Measurements from ENCODE around the gene APOBEC4. TPM values are rescaled to one million over a fixed set of nuclear protein-coding genes. Genes with fewer than 3 reads are reported as not detected.
A peak's percentile ranks its signal among the peaks of the same experiment; 100 is the strongest.

Gene APOBEC4
- total and polyA plus RNA-seq, 10 of the 15 experiments (the other 5 are each of a cell fraction or from before 2014, with no cell fraction given): 0.04 to 0.25 (median 0.06) TPM; not detected in 5

DNA sequence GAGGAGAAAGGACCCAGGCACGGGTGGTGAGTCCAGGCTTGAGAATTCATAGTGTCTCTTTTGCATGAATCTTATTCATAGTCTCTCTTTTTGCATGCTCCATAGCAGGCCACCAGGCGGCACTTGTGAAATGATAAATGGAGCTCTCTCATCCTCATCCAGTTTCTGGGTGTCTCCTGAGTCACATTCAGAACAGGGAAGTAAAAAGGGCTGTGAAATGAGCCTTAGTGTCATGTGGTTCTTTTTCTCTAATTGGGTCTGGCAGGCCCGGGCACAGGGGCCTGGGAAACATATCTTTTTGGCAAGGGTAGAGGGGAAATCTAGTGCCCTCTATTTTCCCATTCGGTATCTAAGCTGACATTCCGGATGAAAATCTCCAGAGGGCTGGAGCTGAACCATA, 43.8 kb downstream of the APOBEC4 start (continued):
- TF ChIP-seq, protein P1, sequence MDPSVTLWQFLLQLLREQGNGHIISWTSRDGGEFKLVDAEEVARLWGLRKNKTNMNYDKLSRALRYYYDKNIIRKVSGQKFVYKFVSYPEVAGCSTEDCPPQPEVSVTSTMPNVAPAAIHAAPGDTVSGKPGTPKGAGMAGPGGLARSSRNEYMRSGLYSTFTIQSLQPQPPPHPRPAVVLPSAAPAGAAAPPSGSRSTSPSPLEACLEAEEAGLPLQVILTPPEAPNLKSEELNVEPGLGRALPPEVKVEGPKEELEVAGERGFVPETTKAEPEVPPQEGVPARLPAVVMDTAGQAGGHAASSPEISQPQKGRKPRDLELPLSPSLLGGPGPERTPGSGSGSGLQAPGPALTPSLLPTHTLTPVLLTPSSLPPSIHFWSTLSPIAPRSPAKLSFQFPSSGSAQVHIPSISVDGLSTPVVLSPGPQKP (IDR thresholded peaks at IDR 0.05; ENCODE audit: low read depth, low read length): no peak
- TF ChIP-seq ZNF384 (IDR thresholded peaks at IDR 0.05; ENCODE audit: borderline replicate concordance, low read depth, low read length): no peak
- peak; percentile 55; the same call in 1 of the 2 replicates for TF ChIP-seq IRF4 (IDR thresholded peaks at IDR 0.05; ENCODE audit: low read depth, low read length)
- TF ChIP-seq, protein P2, sequence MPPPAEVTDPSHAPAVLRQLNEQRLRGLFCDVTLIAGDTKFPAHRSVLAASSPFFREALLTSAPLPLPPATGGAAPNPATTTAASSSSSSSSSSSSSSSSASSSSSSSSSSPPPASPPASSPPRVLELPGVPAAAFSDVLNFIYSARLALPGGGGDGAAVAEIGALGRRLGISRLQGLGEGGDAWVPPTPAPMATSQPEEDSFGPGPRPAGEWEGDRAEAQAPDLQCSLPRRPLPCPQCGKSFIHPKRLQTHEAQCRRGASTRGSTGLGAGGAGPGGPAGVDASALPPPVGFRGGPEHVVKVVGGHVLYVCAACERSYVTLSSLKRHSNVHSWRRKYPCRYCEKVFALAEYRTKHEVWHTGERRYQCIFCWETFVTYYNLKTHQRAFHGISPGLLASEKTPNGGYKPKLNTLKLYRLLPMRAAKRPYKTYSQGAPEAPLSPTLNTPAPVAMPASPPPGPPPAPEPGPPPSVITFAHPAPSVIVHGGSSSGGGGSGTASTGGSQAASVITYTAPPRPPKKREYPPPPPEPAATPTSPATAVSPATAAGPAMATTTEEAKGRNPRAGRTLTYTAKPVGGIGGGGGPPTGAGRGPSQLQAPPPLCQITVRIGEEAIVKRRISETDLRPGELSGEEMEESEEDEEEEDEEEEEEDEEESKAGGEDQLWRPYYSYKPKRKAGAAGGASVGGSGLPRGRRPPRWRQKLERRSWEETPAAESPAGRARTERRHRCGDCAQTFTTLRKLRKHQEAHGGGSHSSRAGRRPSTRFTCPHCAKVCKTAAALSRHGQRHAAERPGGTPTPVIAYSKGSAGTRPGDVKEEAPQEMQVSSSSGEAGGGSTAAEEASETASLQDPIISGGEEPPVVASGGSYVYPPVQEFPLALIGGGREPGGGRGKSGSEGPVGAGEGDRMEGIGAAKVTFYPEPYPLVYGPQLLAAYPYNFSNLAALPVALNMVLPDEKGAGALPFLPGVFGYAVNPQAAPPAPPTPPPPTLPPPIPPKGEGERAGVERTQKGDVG (CRISPR knock-in tag; IDR thresholded peaks at IDR 0.05): no peak
- TF ChIP-seq KDM1A (IDR thresholded peaks at IDR 0.05; ENCODE audit: borderline replicate concordance): no peak
- no peak for TF ChIP-seq HCFC1 (IDR thresholded peaks at IDR 0.05; ENCODE audit: low read length)
- peak; percentile 23 for TF ChIP-seq RELA (IDR thresholded peaks at IDR 0.05; ENCODE audit: borderline replicate concordance, partially characterized antibody)
- no peak for TF ChIP-seq NFXL1 (IDR thresholded peaks at IDR 0.05; ENCODE audit: borderline replicate concordance)
- TF ChIP-seq ZNF217 (IDR thresholded peaks at IDR 0.05): no peak
- no peak for TF ChIP-seq SREBF1 (IDR thresholded peaks at IDR 0.05; ENCODE audit: low read length)
- TF ChIP-seq CHD1 (IDR thresholded peaks at IDR 0.05; ENCODE audit: low read depth, low read length): no peak
- no peak for TF ChIP-seq HDAC2 (IDR thresholded peaks at IDR 0.05)
- no peak for TF ChIP-seq NR2F1 (conservative IDR thresholded peaks at IDR 0.05)
- TF ChIP-seq PAX5 (IDR thresholded peaks at IDR 0.05; ENCODE audit: borderline replicate concordance, low read depth, low read length): no peak
- TF ChIP-seq SPI1 (IDR thresholded peaks at IDR 0.05; ENCODE audit: borderline replicate concordance, insufficient read depth, low read depth, low read length): no peak
- TF ChIP-seq, protein P3, sequence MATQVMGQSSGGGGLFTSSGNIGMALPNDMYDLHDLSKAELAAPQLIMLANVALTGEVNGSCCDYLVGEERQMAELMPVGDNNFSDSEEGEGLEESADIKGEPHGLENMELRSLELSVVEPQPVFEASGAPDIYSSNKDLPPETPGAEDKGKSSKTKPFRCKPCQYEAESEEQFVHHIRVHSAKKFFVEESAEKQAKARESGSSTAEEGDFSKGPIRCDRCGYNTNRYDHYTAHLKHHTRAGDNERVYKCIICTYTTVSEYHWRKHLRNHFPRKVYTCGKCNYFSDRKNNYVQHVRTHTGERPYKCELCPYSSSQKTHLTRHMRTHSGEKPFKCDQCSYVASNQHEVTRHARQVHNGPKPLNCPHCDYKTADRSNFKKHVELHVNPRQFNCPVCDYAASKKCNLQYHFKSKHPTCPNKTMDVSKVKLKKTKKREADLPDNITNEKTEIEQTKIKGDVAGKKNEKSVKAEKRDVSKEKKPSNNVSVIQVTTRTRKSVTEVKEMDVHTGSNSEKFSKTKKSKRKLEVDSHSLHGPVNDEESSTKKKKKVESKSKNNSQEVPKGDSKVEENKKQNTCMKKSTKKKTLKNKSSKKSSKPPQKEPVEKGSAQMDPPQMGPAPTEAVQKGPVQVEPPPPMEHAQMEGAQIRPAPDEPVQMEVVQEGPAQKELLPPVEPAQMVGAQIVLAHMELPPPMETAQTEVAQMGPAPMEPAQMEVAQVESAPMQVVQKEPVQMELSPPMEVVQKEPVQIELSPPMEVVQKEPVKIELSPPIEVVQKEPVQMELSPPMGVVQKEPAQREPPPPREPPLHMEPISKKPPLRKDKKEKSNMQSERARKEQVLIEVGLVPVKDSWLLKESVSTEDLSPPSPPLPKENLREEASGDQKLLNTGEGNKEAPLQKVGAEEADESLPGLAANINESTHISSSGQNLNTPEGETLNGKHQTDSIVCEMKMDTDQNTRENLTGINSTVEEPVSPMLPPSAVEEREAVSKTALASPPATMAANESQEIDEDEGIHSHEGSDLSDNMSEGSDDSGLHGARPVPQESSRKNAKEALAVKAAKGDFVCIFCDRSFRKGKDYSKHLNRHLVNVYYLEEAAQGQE (IDR thresholded peaks at IDR 0.05; ENCODE audit: low read depth, low read length): no peak
- peak; percentile 72 for TF ChIP-seq EED (IDR thresholded peaks at IDR 0.05; ENCODE audit: low read depth)
- TF ChIP-seq NR2C1 (IDR thresholded peaks at IDR 0.05): no peak
- TF ChIP-seq RB1 (IDR thresholded peaks at IDR 0.05; ENCODE audit: borderline replicate concordance): no peak
- TF ChIP-seq NR2C2 (IDR thresholded peaks at IDR 0.05; ENCODE audit: borderline replicate concordance, control insufficient read depth, insufficient read length, low read depth): no peak
- TF ChIP-seq SREBF2 (IDR thresholded peaks at IDR 0.05; ENCODE audit: low read length): no peak
- TF ChIP-seq, protein P4, sequence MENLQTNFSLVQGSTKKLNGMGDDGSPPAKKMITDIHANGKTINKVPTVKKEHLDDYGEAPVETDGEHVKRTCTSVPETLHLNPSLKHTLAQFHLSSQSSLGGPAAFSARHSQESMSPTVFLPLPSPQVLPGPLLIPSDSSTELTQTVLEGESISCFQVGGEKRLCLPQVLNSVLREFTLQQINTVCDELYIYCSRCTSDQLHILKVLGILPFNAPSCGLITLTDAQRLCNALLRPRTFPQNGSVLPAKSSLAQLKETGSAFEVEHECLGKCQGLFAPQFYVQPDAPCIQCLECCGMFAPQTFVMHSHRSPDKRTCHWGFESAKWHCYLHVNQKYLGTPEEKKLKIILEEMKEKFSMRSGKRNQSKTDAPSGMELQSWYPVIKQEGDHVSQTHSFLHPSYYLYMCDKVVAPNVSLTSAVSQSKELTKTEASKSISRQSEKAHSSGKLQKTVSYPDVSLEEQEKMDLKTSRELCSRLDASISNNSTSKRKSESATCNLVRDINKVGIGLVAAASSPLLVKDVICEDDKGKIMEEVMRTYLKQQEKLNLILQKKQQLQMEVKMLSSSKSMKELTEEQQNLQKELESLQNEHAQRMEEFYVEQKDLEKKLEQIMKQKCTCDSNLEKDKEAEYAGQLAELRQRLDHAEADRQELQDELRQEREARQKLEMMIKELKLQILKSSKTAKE (IDR thresholded peaks at IDR 0.05; ENCODE audit: low read depth, poor library complexity, severe bottlenecking): peak; percentile 48
